Epithelial cell of esophagus (primary cell): Measurements from ENCODE around the gene MYH7.

Experiments used
- DNase-seq: peaks from one replicate; pipeline ENCODE4 v3.0.0; 2010; ENCODE audit warnings: low read depth
- H3K4me3 ChIP-seq: 2 replicates; pipeline ENCODE4 v1.5.1; 2011; ENCODE audit warnings: mild to moderate bottlenecking, low read length, control low read depth
- TF ChIP-seq, protein P1 (sequence below): IDR thresholded peaks from 2 replicates; pipeline ENCODE4 v1.5.1; 2011; ENCODE audit warnings: low read depth, mild to moderate bottlenecking, low read length, control low read depth, inconsistent platforms; ENCODE audit not compliant: insufficient read depth; ENCODE audit errors: missing control alignments

Gene MYH7

DNA sequence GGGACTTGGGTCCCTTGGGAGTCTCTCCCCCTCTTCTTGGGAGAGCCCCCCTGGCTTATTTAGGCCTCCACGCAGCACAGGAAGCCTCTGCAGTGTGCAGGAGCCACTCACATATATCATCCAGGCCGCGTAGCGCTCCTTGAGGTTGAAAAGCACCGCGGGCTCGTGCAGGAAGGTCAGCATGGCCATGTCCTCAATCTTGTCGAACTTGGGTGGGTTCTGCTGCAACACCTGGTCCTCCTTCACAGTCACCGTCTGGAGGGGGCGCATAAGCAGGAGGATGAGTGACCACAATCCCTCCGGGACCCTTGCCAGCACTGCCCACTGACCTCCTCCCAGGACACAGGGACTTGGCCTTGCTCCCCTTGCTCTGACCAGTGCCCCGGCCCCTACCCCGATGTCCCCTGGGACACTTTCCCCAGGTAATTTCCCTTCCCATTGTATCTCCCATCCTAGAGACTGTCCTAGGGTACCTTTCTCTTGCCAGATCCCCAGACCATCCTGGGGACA is 29.9 kb downstream of the MYH7 start:
- H3K4me3 ChIP-seq, result no peak overlapping the region
- no peak for DNase-seq
- TF ChIP-seq, protein P1, sequence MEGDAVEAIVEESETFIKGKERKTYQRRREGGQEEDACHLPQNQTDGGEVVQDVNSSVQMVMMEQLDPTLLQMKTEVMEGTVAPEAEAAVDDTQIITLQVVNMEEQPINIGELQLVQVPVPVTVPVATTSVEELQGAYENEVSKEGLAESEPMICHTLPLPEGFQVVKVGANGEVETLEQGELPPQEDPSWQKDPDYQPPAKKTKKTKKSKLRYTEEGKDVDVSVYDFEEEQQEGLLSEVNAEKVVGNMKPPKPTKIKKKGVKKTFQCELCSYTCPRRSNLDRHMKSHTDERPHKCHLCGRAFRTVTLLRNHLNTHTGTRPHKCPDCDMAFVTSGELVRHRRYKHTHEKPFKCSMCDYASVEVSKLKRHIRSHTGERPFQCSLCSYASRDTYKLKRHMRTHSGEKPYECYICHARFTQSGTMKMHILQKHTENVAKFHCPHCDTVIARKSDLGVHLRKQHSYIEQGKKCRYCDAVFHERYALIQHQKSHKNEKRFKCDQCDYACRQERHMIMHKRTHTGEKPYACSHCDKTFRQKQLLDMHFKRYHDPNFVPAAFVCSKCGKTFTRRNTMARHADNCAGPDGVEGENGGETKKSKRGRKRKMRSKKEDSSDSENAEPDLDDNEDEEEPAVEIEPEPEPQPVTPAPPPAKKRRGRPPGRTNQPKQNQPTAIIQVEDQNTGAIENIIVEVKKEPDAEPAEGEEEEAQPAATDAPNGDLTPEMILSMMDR, result no peak

GRCh38 chr14:23405096-23405495 is 30.4 kb downstream of the MYH7 start:
- TF ChIP-seq, protein P1, result no peak
- no peak for DNase-seq
- H3K4me3 ChIP-seq, result no peak overlapping the region

DNA sequence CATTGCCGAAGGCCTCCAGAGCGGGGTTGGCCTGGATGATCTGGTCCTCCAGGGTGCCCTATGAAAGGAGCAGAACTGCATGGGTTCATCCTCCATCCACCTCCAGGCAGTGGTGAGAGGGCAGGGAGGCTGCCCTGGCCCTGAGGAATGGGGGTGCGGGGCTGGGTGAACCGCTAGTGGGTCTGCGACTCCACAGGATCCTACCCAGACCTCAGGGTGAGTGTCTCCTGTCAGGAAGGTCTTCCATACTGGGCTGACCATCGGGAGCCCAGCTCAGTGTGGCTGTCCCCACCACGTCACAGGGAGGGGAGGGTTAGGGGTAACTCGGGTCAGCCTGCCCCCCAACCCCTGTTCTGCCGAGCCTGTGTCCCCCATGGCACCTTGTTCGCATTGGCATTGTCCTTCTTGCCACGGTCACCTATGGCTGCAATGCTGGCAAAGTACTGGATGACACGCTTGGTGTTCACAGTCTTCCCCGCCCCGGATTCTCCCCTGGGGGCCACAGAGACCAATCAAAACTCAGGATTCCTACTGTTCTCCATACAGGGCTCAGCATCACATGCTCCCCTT is 31.0 kb downstream of the MYH7 start:
- TF ChIP-seq, protein P1, result no peak
- DNase-seq, result no peak

DNA sequence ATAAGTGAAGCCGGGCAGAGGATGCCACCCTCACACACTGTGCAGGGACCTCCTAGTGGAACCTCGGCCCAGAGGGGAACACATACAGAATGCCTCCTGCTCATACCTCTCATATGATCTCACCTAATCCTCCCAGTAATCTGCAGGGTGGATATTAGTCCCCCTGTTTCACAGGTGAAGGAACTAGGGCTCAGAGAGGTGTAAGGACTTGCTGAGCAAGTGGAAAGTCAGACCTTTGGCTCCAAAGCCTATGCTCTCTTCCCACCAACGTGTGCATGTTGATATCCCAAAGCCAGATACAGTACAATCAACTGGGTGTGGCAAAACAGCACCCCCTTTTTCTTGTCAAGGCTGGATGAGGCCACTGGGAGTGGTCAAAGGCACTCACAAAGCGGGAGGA is 31.6 kb downstream of the MYH7 start:
- TF ChIP-seq, protein P1, result no peak
- no peak overlapping the region for H3K4me3 ChIP-seq
- no peak for DNase-seq

More for the DNA sequence above, 31.0 kb downstream of the MYH7 start:
- H3K4me3 ChIP-seq, result no peak overlapping the region

DNA sequence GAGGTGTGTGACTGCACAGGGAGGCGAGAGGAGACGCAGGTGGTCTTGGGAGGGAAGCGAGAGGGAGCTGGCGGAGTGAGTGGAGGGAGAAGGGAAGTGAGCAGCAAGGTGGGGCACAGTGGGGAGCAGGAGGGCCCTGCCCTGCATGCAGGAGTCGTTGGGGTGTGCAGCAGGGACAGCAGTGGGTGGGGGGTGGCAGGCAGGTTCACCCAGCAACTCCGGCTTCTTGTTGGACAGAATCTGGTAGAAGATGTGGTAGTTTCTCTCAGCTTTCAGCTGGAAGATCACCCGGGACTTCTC is 32.4 kb downstream of the MYH7 start:
- no peak overlapping the region for H3K4me3 ChIP-seq
- no peak for DNase-seq
- TF ChIP-seq, protein P1, result no peak

GRCh38 chr14:23402296-23403138 is 32.9 kb downstream of the MYH7 start:
- TF ChIP-seq, protein P1, result no peak
- H3K4me3 ChIP-seq, result no peak overlapping the region
- no peak for DNase-seq
